GM13976 (cell line): ENCODE data around the gene IFNLR1.
"Not testable (repeated sequence)": the region's sequence is repeated elsewhere in the genome, so short reads cannot be mapped to it uniquely, and the experiment has no call there.

Experiments
- DNase-seq: peaks from one replicate; pipeline ENCODE4 v3.0.0; 2012; ENCODE audit warnings: low spot score
- in situ Hi-C: fragments of 300-500 bp; cut with MboI; formaldehyde crosslinking; loops from one replicate; pipeline ENCODE4 v1.12.0; 2022; ENCODE audit warnings: low sequenced_read_pairs, mixed read lengths, inconsistent platforms; ENCODE audit not compliant: unreplicated experiment
- TF ChIP-seq, protein P1 (sequence below): IDR thresholded peaks from 2 replicates; pipeline ENCODE4 v1.5.1; 2012; ENCODE audit warnings: borderline replicate concordance, mild to moderate bottlenecking; ENCODE audit not compliant: insufficient read depth; ENCODE audit errors: extremely low read depth, missing control alignments, control extremely low read depth

The IFNLR1 gene

DNA sequence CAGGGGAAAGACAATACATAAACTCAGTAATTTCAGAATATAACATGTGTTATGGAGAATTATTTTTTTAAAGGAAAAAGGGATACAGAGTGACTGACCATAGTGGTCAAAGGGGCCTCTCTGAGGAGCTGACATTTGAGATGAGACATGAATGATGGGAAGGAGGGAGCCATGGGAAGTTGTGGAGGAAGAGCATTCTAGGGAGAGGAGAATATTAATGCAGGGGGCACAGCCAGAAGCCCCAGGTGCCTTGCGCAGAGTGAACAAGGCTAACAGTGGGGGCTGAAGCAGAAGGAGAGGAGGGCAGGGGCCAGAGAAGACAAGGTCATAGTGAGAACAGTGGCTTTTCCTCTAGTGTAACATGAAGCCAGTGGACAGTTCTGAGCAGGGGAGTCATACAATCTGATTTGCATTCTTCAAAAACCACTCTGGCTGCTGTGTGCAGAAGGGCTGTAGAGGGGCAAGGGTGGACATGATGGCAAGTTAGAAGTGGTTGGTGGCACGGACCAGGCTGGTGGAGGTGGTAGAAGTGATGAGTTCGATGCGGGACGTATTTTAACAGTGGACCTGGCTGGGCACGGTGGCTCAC is 28.2 kb upstream of the IFNLR1 start:
- TF ChIP-seq, protein P1, sequence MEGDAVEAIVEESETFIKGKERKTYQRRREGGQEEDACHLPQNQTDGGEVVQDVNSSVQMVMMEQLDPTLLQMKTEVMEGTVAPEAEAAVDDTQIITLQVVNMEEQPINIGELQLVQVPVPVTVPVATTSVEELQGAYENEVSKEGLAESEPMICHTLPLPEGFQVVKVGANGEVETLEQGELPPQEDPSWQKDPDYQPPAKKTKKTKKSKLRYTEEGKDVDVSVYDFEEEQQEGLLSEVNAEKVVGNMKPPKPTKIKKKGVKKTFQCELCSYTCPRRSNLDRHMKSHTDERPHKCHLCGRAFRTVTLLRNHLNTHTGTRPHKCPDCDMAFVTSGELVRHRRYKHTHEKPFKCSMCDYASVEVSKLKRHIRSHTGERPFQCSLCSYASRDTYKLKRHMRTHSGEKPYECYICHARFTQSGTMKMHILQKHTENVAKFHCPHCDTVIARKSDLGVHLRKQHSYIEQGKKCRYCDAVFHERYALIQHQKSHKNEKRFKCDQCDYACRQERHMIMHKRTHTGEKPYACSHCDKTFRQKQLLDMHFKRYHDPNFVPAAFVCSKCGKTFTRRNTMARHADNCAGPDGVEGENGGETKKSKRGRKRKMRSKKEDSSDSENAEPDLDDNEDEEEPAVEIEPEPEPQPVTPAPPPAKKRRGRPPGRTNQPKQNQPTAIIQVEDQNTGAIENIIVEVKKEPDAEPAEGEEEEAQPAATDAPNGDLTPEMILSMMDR = no peak
- DNase-seq = no peak
- in situ Hi-C loops = no loop called here

DNA sequence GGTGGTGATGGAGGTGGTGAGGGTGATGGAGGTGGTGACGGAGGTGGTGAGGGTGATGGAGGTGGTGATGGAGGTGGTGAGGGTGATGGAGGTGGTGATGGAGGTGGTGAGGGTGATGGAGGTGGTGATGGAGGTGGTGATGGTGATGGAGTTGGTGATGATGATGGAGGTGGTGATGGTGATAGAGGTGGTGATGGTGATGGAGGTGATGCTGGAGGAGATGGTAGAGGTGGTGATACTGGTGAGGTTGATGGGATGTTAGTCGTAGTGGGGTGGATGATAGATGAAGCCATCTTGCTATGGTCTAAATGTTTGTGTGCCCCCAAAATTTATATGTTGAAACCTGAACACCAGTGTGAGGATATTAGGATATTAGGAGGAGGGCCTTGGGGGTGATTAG is 25.3 kb upstream of the IFNLR1 start:
- TF ChIP-seq, protein P1 = no peak
- DNase-seq = no peak
- in situ Hi-C loops = no loop called here

DNA sequence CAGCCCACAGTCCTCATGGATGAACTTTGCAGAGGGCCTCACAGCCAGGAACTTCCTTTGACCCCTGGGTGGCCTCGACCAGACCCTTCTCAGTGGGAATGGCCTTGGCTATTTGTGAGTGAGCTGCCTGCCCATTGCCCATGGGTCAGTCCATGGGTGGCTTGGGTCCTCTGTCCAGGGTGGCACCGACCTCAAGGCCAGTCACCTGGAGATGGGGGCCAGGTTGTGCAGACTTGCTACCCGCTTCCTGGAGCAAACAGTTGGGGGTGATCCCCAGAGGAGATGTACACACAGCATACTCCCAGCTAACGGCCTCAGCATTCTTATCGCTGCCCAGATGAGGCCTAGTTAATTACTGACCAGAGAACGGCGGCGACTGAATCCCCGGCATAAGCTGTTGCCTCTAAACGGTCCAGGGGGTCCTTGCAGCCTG is 23.1 kb upstream of the IFNLR1 start:
- in situ Hi-C loops = no loop called here
- TF ChIP-seq, protein P1 = no peak
- no peak for DNase-seq

DNA sequence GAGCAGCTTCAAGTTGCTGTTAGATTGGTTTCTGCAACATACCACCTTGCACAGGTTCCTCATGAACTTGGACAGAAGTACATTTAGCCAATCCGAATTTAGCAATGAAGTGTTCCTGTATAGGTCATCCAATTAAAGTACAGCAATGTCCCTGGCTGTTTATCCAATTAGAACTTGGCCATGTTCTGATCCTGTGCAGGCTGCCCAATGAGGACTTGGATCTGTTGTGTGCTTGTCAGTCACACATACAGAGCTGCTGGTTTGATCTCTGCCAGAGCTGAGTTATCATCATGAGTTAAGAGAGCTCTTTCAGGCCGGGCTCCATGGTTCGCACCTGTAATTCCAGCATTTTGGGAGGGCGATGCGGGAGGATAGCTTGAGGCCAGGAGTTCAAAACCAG is 22.0 kb upstream of the IFNLR1 start:
- in situ Hi-C loops = no loop called here
- TF ChIP-seq, protein P1 = no peak
- no peak for DNase-seq

DNA sequence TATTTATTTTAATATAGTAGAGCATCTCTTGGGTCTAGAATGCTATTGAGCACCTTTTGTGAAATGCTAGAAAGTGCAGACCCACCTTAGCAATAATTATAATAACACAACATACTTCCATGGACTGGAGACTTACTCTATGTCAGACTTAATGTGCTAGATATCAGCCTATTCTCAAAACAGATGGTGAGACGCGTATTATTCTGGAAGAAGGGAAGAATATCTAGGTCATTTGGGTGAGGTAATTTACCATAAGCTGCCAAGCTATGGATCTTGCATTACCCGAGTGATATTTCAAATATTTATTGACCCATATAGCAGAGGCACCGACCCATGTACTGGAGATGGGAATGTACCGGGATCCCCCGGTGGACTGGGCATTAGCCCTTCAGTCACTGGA is 20.6 kb upstream of the IFNLR1 start:
- DNase-seq = no peak
- in situ Hi-C loops = no loop called here
- TF ChIP-seq, protein P1 = no peak

DNA sequence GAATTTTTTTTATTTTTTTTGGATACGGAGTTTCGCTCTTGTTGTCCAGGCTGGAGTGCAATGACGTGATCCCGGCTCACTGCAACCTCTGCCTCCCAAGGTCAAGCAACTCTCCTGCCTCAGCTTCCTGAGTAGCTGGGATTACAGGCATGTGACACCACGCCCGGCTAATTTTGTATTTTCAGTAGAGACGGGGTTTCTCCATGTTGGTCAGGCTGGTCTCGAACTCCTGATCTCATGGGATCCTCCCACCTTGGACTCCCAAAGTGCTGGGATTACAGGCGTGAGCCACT is 20.3 kb upstream of the IFNLR1 start:
- in situ Hi-C loops, DNase-seq: not testable (repeated sequence)

DNA sequence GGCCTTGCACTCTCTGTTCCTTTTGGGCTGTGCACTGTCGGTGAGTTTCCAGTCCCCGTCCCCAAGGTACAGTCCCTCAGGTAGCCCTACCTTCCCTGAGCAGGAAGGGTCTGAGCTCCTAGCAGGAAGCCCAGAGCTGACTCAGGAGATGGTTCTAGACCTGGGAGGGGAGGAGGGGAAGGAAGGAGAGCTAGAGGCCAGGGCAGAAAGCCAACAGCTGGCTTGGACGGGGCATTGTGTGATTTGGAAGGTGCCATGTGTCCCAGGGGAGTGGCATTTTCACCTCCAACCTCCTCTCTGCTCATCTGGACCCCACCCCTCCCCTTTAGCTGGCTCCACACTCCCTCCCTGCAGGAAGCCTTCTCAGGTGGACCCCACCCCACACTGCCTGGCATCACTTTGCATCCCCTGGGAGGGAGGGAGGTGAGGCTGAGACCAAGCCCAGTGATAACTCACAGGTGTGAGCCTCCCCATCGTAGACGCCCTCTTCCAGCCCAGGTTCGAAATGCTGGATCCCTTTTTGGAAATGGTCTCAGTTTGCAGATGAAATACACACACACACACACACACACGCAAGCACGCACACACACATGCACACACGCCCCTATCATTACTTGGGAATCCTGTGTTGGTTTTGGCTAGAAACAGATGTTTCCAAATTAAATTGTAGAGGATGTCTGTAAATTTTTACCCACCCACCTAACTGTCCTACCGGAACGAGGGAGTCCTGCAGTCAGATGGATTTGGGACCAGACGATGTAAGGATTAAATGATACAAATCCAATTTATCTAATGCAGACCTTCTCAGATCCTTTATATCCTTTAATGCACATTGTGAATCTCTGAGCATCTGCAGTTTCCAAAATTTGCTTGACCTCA is 19.7 kb upstream of the IFNLR1 start:
- DNase-seq = no peak
- in situ Hi-C loops = no loop called here
- TF ChIP-seq, protein P1 = no peak
